H9 (cell line): Measurements from ENCODE around the gene LEMD1. TPM values are rescaled to one million over a fixed set of nuclear protein-coding genes. Genes with fewer than 3 reads are reported as not detected.

Source experiments
- DNase-seq: peaks from one replicate; pipeline ENCODE4 v3.0.0-alpha.2; 2017
- H2AFZ ChIP-seq: one replicate; pipeline ENCODE4 v1.6.1; 2013; ENCODE audit warnings: mild to moderate bottlenecking, low read length, control low read depth, moderate library complexity
- H2AK5ac ChIP-seq: 2 replicates; pipeline ENCODE4 v1.6.1; 2013; ENCODE audit warnings: low read length, control low read depth, mixed read lengths; ENCODE audit not compliant: insufficient read length
- H2BK120ac ChIP-seq: one replicate; pipeline ENCODE4 v1.6.1; 2013; ENCODE audit warnings: low read depth, mild to moderate bottlenecking, low read length, control low read depth, inconsistent platforms; ENCODE audit not compliant: poor library complexity, severe bottlenecking
- H2BK12ac ChIP-seq: 2 replicates; pipeline ENCODE4 v1.6.1; 2013; ENCODE audit warnings: low read length, control low read depth, mixed read lengths, low read depth; ENCODE audit not compliant: insufficient read length
- H2BK15ac ChIP-seq: 2 replicates; pipeline ENCODE4 v1.6.1; 2013; ENCODE audit warnings: low read depth, low read length, control low read depth
- H2BK20ac ChIP-seq: one replicate; pipeline ENCODE4 v1.6.1; 2013; ENCODE audit warnings: low read depth, mild to moderate bottlenecking, low read length, control low read depth, inconsistent platforms; ENCODE audit not compliant: poor library complexity, severe bottlenecking
- H2BK5ac ChIP-seq: 2 replicates; pipeline ENCODE4 v1.6.1; 2013; ENCODE audit warnings: low read length, control low read depth, mixed read lengths; ENCODE audit not compliant: insufficient read length
- H3K14ac ChIP-seq: 2 replicates; pipeline ENCODE4 v1.6.1; 2013; ENCODE audit warnings: low read length, control low read depth; ENCODE audit not compliant: insufficient read depth
- H3K18ac ChIP-seq: 2 replicates; pipeline ENCODE4 v1.6.1; 2013; ENCODE audit warnings: low read depth, mild to moderate bottlenecking, mixed read lengths, low read length, control low read depth; ENCODE audit not compliant: insufficient read length
- H3K23ac ChIP-seq: 2 replicates; pipeline ENCODE4 v1.6.1; 2013; ENCODE audit warnings: low read length, control low read depth, mixed read lengths, low read depth; ENCODE audit not compliant: insufficient read length
- H3K23me2 ChIP-seq: 2 replicates; pipeline ENCODE4 v1.6.1; 2013; ENCODE audit warnings: low read depth, mild to moderate bottlenecking, mixed read lengths, low read length, control low read depth; ENCODE audit not compliant: insufficient read length, poor library complexity, severe bottlenecking
- H3K27ac ChIP-seq: 2 replicates; pipeline ENCODE4 v1.5.1; 2013; ENCODE audit warnings: low read length, control low read depth, mixed read lengths, low read depth; ENCODE audit not compliant: insufficient read length
- H3K27me3 ChIP-seq: 2 replicates; pipeline ENCODE4 v1.6.1; 2013; ENCODE audit warnings: low read length, control low read depth, inconsistent platforms; ENCODE audit not compliant: insufficient read depth
- H3K4ac ChIP-seq: 2 replicates; pipeline ENCODE4 v1.6.1; 2013; ENCODE audit warnings: low read depth, mild to moderate bottlenecking, control low read depth, inconsistent platforms, low read length, moderate library complexity
- H3K4me1 ChIP-seq: 2 replicates; pipeline ENCODE4 v1.6.1; 2013; ENCODE audit warnings: low read length, control low read depth, inconsistent platforms; ENCODE audit not compliant: insufficient read depth
- H3K4me2 ChIP-seq: 2 replicates; pipeline ENCODE4 v1.6.1; 2013; ENCODE audit warnings: low read length, control low read depth, mixed read lengths; ENCODE audit not compliant: insufficient read length, insufficient read depth
- H3K56ac ChIP-seq: 2 replicates; pipeline ENCODE4 v1.6.1; 2013; ENCODE audit warnings: low read depth, mild to moderate bottlenecking, mixed read lengths, low read length, control low read depth; ENCODE audit not compliant: insufficient read length
- H3K79me1 ChIP-seq: 2 replicates; pipeline ENCODE4 v1.6.1; 2013; ENCODE audit warnings: low read depth, mild to moderate bottlenecking, moderate library complexity, low read length, control low read depth, inconsistent platforms; ENCODE audit not compliant: insufficient read depth, poor library complexity, severe bottlenecking
- H3K79me2 ChIP-seq: 2 replicates; pipeline ENCODE4 v1.6.1; 2013; ENCODE audit warnings: low read length, control low read depth, inconsistent platforms; ENCODE audit not compliant: insufficient read depth
- H3K9ac ChIP-seq: 2 replicates; pipeline ENCODE4 v1.6.1; 2013; ENCODE audit warnings: low read length, control low read depth, mixed read lengths; ENCODE audit not compliant: insufficient read length; ENCODE audit errors: extremely low read depth
- H3K9me3 ChIP-seq: one replicate; pipeline ENCODE4 v1.6.1; 2013; ENCODE audit warnings: low read depth, low read length, inconsistent platforms; ENCODE audit not compliant: control insufficient read depth
- H3T11ph ChIP-seq: one replicate; pipeline ENCODE4 v1.6.1; 2013; ENCODE audit warnings: mild to moderate bottlenecking, low read length, control low read depth, inconsistent platforms
- H4K20me1 ChIP-seq: one replicate; pipeline ENCODE4 v1.6.1; 2013; ENCODE audit not compliant: control insufficient read depth, insufficient read length, insufficient read depth
- H4K5ac ChIP-seq: 2 replicates; pipeline ENCODE4 v1.6.1; 2013; ENCODE audit warnings: low read depth, mild to moderate bottlenecking, mixed read lengths, low read length, control low read depth; ENCODE audit not compliant: insufficient read length
- H4K8ac ChIP-seq: replicated peaks from 2 replicates; pipeline ENCODE4 v1.6.1; 2013; ENCODE audit warnings: low read length, control low read depth, mixed read lengths, low read depth; ENCODE audit not compliant: insufficient read length
- H4K91ac ChIP-seq: 2 replicates; pipeline ENCODE4 v1.6.1; 2013; ENCODE audit warnings: low read depth, mild to moderate bottlenecking, moderate library complexity, mixed read lengths, low read length, control low read depth; ENCODE audit not compliant: insufficient read length
- H3K27ac Mint-ChIP-seq, 3 experiments: 2 replicates in 2 of 3; 3 replicates in 1 of 3; pipeline ENCODE4 v1.8.0; 2020 to 2021; ENCODE audit warnings: mixed read lengths in 3 of 3, mild to moderate bottlenecking in 1 of 3, moderate library complexity in 1 of 3
- H3K27me3 Mint-ChIP-seq: 2 replicates; pipeline ENCODE4 v1.8.0; 2021; ENCODE audit warnings: low read depth, mild to moderate bottlenecking, moderate library complexity, mixed read lengths
- H3K36me3 Mint-ChIP-seq, 3 experiments: 2 replicates in 2 of 3; 3 replicates in 1 of 3; pipeline ENCODE4 v1.8.0; 2020 to 2021; ENCODE audit warnings: low read depth in 3 of 3, mixed read lengths in 3 of 3; ENCODE audit not compliant: insufficient read depth in 1 of 3
- H3K4me1 Mint-ChIP-seq, 2 experiments: 2 replicates each; pipeline ENCODE4 v1.8.0; 2020; ENCODE audit warnings: mixed read lengths in 2 of 2
- H3K4me3 Mint-ChIP-seq, 2 experiments: 2 replicates in 1 of 2; 3 replicates in 1 of 2; pipeline ENCODE4 v1.8.0; 2020 to 2021; ENCODE audit warnings: mild to moderate bottlenecking in 2 of 2, mixed read lengths in 2 of 2, moderate library complexity in 1 of 2
- H3K9me3 Mint-ChIP-seq, 2 experiments: 2 replicates in 1 of 2; 3 replicates in 1 of 2; pipeline ENCODE4 v1.8.0; 2020; ENCODE audit warnings: mild to moderate bottlenecking in 2 of 2, mixed read lengths in 2 of 2, moderate library complexity in 1 of 2
- CTCF ChIP-seq: fragments of 200-600 bp; sonication (generic); conservative IDR thresholded peaks from 3 replicates; pipeline ENCODE4 v1.8.0; 2021; ENCODE audit warnings: antibody characterized with exemption, mild to moderate bottlenecking
- WGBS: extraction: QIAGEN DNeasy Blood & Tissue Kit; methylation state at CpG from one replicate; pipeline ENCODE4 v1.1.7; 2013; ENCODE audit warnings: missing lambda C conversion rate, low lambda C conversion rate, mixed read lengths; ENCODE audit not compliant: insufficient read length; ENCODE audit errors: extremely low coverage; 5-methylcytosine and 5-hydroxymethylcytosine counted together
- total RNA-seq: library from RNA; stranded (reverse); gene quantifications from 2 replicates; pipeline ENCODE4 v1.2.1, GENCODE V29; 2021

The LEMD1 gene
- total RNA-seq, 1 experiment from 2014 or later: 11.8 TPM

- H3K56ac ChIP-seq: no peak overlapping the region
- Mint-ChIP-seq H3K4me1 (peaks cover 10 to 16% of the 10 kb centered on the region in 2 experiments), H3K27ac (peak overlapping the region in 1 of 3 experiments; percentile 7; a peak in 1 of 7 replicates), H3K4me3 (peak overlapping the region in 1 of 2 experiments; percentile 48; a peak in 2 of 5 replicates), H3K27me3 (peaks cover 28% of the 10 kb centered on the region), H3K9me3 (no peaks in the 10 kb centered on the region), H3K36me3 (no peaks in the 10 kb centered on the region)
- no peak overlapping the region for H3T11ph ChIP-seq
- H3K4me1 ChIP-seq: peaks cover 2% of the 10 kb centered on the region; the same call in 1 of the 2 replicates
- no peak overlapping the region for H4K8ac ChIP-seq
- H4K91ac ChIP-seq: no peak overlapping the region
- H4K20me1 ChIP-seq: peaks cover 2% of the 10 kb centered on the region
- TF ChIP-seq CTCF: no peak
- H3K23me2 ChIP-seq: no peaks in the 10 kb centered on the region
- DNase-seq: no peak
- H2BK120ac ChIP-seq: no peak overlapping the region
- no peak overlapping the region for H3K4me2 ChIP-seq
- no peak overlapping the region for H2BK12ac ChIP-seq
- no peak overlapping the region for H2BK15ac ChIP-seq
- no peak overlapping the region for H2BK20ac ChIP-seq
- H3K18ac ChIP-seq: no peak overlapping the region
- no peaks in the 10 kb centered on the region for H3K27me3 ChIP-seq
- no CpG with 5 or more reads among the region's 7 CpGs for WGBS
- no peak overlapping the region for H3K27ac ChIP-seq
- H3K14ac ChIP-seq: no peak overlapping the region
- H2AK5ac ChIP-seq: no peak overlapping the region
- no peak overlapping the region for H3K4ac ChIP-seq
- no peak overlapping the region for H2AFZ ChIP-seq
- H4K5ac ChIP-seq: no peak overlapping the region
- no peak overlapping the region for H2BK5ac ChIP-seq
- no peak overlapping the region for H3K9ac ChIP-seq
- no peaks in the 10 kb centered on the region for H3K79me1 ChIP-seq
- H3K9me3 ChIP-seq: no peaks in the 10 kb centered on the region
- no peaks in the 10 kb centered on the region for H3K79me2 ChIP-seq
- no peak overlapping the region for H3K23ac ChIP-seq
Observed at GRCh38 chr1:205466595-205467220, 44.9 kb upstream of the LEMD1 start.
